HG03060 (cell line): ENCODE measurements around the gene SCUBE1.
"Not testable (repeated sequence)": the region's sequence is repeated elsewhere in the genome, so short reads cannot be mapped to it uniquely, and the experiment has no call there.

Experiments used
- ATAC-seq: cut with Tn5 transposase; IDR thresholded peaks from one replicate; pipeline ENCODE4 v1.9.1; 2021; ENCODE audit warnings: low read depth, moderate number of reproducible peaks; ENCODE audit not compliant: unreplicated experiment

The SCUBE1 gene

GRCh38 chr22:43363315-43364168 lies 20.4 kb upstream of the SCUBE1 start:
- ATAC-seq, result no peak

- no peak for ATAC-seq
These were observed 17.4 kb upstream of the SCUBE1 start for GRCh38 chr22:43360576-43360975.

- ATAC-seq, result no peak
These were observed 13.7 kb upstream of the SCUBE1 start for GRCh38 chr22:43356881-43357280.

- ATAC-seq, result not testable (repeated sequence)
These were observed 12.5 kb upstream of the SCUBE1 start for GRCh38 chr22:43355688-43356087.

GRCh38 chr22:43351966-43352345 lies 8.8 kb upstream of the SCUBE1 start:
- ATAC-seq, result no peak

GRCh38 chr22:43349636-43350035 lies 6.5 kb upstream of the SCUBE1 start:
- ATAC-seq, result no peak

- ATAC-seq, result no peak
These were observed 3.4 kb upstream of the SCUBE1 start for GRCh38 chr22:43346521-43346929.

- no peak for ATAC-seq
These were observed 2.7 kb upstream of the SCUBE1 start for GRCh38 chr22:43345761-43346301.

- ATAC-seq, result no peak
These were observed 2.2 kb upstream of the SCUBE1 start for GRCh38 chr22:43345356-43345755.

GRCh38 chr22:43344520-43344787 lies 1.3 kb upstream of the SCUBE1 start:
- ATAC-seq, result no peak

GRCh38 chr22:43343670-43344519 lies 723 bp upstream of the SCUBE1 start:
- ATAC-seq, result no peak

- no peak for ATAC-seq
These were observed 568 bp downstream of the SCUBE1 start for GRCh38 chr22:43342347-43343261.

- ATAC-seq, result no peak
These were observed 1.6 kb downstream of the SCUBE1 start for GRCh38 chr22:43341565-43341964.

- ATAC-seq, result no peak
These were observed 4.3 kb downstream of the SCUBE1 start for GRCh38 chr22:43338766-43339345.

- no peak for ATAC-seq
These were observed 5.2 kb downstream of the SCUBE1 start for GRCh38 chr22:43337946-43338345.

- ATAC-seq, result no peak
These were observed 5.8 kb downstream of the SCUBE1 start for GRCh38 chr22:43337385-43337784.

- no peak for ATAC-seq
These were observed 8.8 kb downstream of the SCUBE1 start for GRCh38 chr22:43334378-43334777.

- no peak for ATAC-seq
These were observed 9.2 kb downstream of the SCUBE1 start for GRCh38 chr22:43333978-43334377.

GRCh38 chr22:43333156-43333555 lies 10.0 kb downstream of the SCUBE1 start:
- ATAC-seq, result no peak

GRCh38 chr22:43331698-43332097 lies 11.5 kb downstream of the SCUBE1 start:
- no peak for ATAC-seq
